ENCODE measurements around the gene TMEM247. TPM values are rescaled to one million over a fixed set of nuclear protein-coding genes. Genes with fewer than 3 reads are reported as not detected.

Gene TMEM247
- polyA plus RNA-seq, 1 of the 3 experiments (the other 2 are of a cell fraction), result not detected

DNA sequence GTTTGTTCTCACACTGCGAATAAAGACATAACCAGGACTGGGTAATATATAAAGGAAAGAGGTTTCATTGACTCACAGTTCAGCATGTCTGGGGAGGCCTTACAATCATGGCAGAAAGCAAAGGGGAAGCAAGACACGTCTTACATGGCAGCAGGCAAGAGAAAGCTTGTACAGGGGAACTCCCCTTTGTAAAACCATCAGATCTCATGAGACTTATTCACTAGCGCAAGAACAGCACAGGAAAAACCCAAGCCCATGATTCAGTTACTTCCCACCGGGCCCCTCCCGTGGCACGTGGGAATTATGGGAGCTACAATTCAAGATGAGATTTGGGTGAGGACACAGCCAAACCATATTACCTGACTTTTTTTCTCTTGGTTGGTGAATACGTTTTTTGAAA, 51.3 kb downstream of the TMEM247 start (continued):
- TF ChIP-seq, protein P1, sequence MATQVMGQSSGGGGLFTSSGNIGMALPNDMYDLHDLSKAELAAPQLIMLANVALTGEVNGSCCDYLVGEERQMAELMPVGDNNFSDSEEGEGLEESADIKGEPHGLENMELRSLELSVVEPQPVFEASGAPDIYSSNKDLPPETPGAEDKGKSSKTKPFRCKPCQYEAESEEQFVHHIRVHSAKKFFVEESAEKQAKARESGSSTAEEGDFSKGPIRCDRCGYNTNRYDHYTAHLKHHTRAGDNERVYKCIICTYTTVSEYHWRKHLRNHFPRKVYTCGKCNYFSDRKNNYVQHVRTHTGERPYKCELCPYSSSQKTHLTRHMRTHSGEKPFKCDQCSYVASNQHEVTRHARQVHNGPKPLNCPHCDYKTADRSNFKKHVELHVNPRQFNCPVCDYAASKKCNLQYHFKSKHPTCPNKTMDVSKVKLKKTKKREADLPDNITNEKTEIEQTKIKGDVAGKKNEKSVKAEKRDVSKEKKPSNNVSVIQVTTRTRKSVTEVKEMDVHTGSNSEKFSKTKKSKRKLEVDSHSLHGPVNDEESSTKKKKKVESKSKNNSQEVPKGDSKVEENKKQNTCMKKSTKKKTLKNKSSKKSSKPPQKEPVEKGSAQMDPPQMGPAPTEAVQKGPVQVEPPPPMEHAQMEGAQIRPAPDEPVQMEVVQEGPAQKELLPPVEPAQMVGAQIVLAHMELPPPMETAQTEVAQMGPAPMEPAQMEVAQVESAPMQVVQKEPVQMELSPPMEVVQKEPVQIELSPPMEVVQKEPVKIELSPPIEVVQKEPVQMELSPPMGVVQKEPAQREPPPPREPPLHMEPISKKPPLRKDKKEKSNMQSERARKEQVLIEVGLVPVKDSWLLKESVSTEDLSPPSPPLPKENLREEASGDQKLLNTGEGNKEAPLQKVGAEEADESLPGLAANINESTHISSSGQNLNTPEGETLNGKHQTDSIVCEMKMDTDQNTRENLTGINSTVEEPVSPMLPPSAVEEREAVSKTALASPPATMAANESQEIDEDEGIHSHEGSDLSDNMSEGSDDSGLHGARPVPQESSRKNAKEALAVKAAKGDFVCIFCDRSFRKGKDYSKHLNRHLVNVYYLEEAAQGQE (IDR thresholded peaks at IDR 0.05; ENCODE audit: low read depth, low read length), result no peak
- TF ChIP-seq GATA2 (CRISPR knock-in tag; IDR thresholded peaks at IDR 0.05), result no peak
- TF ChIP-seq SIN3A (IDR thresholded peaks at IDR 0.05; ENCODE audit: borderline replicate concordance, low read depth, low read length), result no peak
- no peak for TF ChIP-seq USF1 (IDR thresholded peaks at IDR 0.05; ENCODE audit: borderline replicate concordance, low read depth)
- no peak for TF ChIP-seq NRF1 (IDR thresholded peaks at IDR 0.05; ENCODE audit: low read depth, low read length)
- no peak for TF ChIP-seq CHD2 (IDR thresholded peaks at IDR 0.05; ENCODE audit: low read length, partially characterized antibody)

- H3K4me3 ChIP-seq (ENCODE audit: low read depth in 2 of 2, low read length in 1 of 2), result no peak overlapping the region
- H3K9me3 ChIP-seq, result no peaks in the 10 kb centered on the region
- TF ChIP-seq GATA2 (CRISPR knock-in tag; IDR thresholded peaks at IDR 0.05) (no peak), GABPA (IDR thresholded peaks at IDR 0.05; ENCODE audit: low read depth) (no peak), CHD2 (IDR thresholded peaks at IDR 0.05; ENCODE audit: low read length, partially characterized antibody) (no peak), MEF2A (IDR thresholded peaks at IDR 0.05; ENCODE audit: borderline replicate concordance, low read depth) (no peak)
- H3K27me3 ChIP-seq (ENCODE audit: insufficient read depth), result no peaks in the 10 kb centered on the region
- H4K20me1 ChIP-seq (ENCODE audit: insufficient read depth), result no peaks in the 10 kb centered on the region
- H3K9ac ChIP-seq, result no peak overlapping the region
- no peaks in the 10 kb centered on the region for H3K4me1 ChIP-seq (ENCODE audit: control insufficient read depth in 1 of 2, insufficient read depth in 2 of 2, low read depth in 1 of 2, low read length in 1 of 2)
- H3K4me2 ChIP-seq, result no peak overlapping the region
- H2AFZ ChIP-seq (ENCODE audit: low read depth), result no peak overlapping the region
- DNase-seq, result no peak
- no peaks in the 10 kb centered on the region for H3K79me2 ChIP-seq (ENCODE audit: insufficient read depth)
- ChIA-PET POLR2A (interaction anchor here (0.5 kb wide), 1 partner anchor 8 kb away, joined by 4 read pairs; no protein-coding TSS in a partner anchor), CTCF (interaction anchor here (1.1 kb wide), 1 partner anchor 20 kb away, joined by 3 read pairs; no protein-coding TSS in a partner anchor)
- no peaks in the 10 kb centered on the region for H3K9me2 ChIP-seq
- H3K36me3 ChIP-seq (replicated peaks in 1 of 2; ENCODE audit: control insufficient read depth in 1 of 2, insufficient read depth in 2 of 2, low read length in 1 of 2), result peaks cover 0 to 6% of the 10 kb centered on the region in 2 experiments
- no peak overlapping the region for H3K27ac ChIP-seq (ENCODE audit: low read depth in 2 of 2, low read length in 1 of 2)
- H3F3A ChIP-seq (replicated peaks; ENCODE audit: insufficient read depth), result no peaks in the 10 kb centered on the region
Measured at GRCh38 chr2:46531863-46532262, 52.5 kb downstream of the TMEM247 start.

Small RNA genes within 50 kb of the gene (small RNA-seq; reads per million reads assigned to genes)
- 0 reads per million in 7 experiments for gene RN7SL817P

Other genes starting within 250 kb of the TMEM247 start
- gene EPAS1, start 182.2 kb upstream of the TMEM247 start, polyA plus RNA-seq (2012; rRNA removed), result 69.2 and 92.2 TPM in 2 replicates
- 33.6 and 41.2 TPM in 2 replicates for gene RHOQ, start 62.9 kb downstream of the TMEM247 start, polyA plus RNA-seq (2012; rRNA removed)
- 9.3 and 9.5 TPM in 2 replicates for gene ATP6V1E2, start 63.0 kb downstream of the TMEM247 start, polyA plus RNA-seq (2012; rRNA removed)
- gene PIGF, start 137.5 kb downstream of the TMEM247 start, polyA plus RNA-seq (2012; rRNA removed), result 38.0 and 55.2 TPM in 2 replicates
- 6.9 and 7.2 TPM in 2 replicates for gene CRIPT, start 137.7 kb downstream of the TMEM247 start, polyA plus RNA-seq (2012; rRNA removed)
- gene SOCS5, start 219.7 kb downstream of the TMEM247 start, polyA plus RNA-seq (2012; rRNA removed), result 23.1 and 29.0 TPM in 2 replicates

Measured in SK-N-SH (cell line).